K562 (cell line): Measurements from ENCODE around the gene RNU6-7. TPM values are rescaled to one million over a fixed set of nuclear protein-coding genes. Genes with fewer than 3 reads are reported as not detected.
A peak's percentile ranks its signal among the peaks of the same experiment; 100 is the strongest.

ENCODE experiments used
- ATAC-seq: fragments of 200-7000 bp; cut with Tn5 transposase; 3 replicates; pipeline ENCODE4 v1.9.1; 2020; ENCODE audit warnings: moderate library complexity
- BruUV-seq: library from RNA; stranded (reverse); fragments of 400-500 nt; replicated peaks from 2 replicates; lab custom pipeline; 2021; lab: Mats Ljungman, UMichigan
- CTCF ChIA-PET: fragments of 300-600 bp; formaldehyde crosslinking; extraction: SDS; loops from one replicate; lab custom pipeline; 2021; ENCODE audit warnings: low intra/inter-chr PET ratio; lab: Yijun Ruan, JAX
- POLR2A ChIA-PET: fragments of 300-600, 350-650 bp; sonication (Branson Sonifier 250); formaldehyde crosslinking; extraction: SDS; loops from one replicate; lab custom pipeline; 2021; ENCODE audit warnings: antibody characterized with exemption, inconsistent platforms; lab: Yijun Ruan, JAX
- DNase-seq, 4 experiments: peaks; one replicate each; pipeline versions ENCODE4 v3.0.0 to v3.0.0-alpha.2; 2011 to 2018; ENCODE audit warnings: low spot score in 3 of 4, mixed read lengths in 3 of 4; ENCODE audit errors: extremely low read depth in 1 of 4
- FAIRE-seq: peaks from 2 replicates; lab custom pipeline; 2011; peaks lifted over from hg19 to GRCh38; lab: Jason Lieb, UNC
- H2AFZ ChIP-seq: 2 replicates; pipeline ENCODE4 v1.6.0; 2011; ENCODE audit warnings: low read depth, low read length, control low read depth, inconsistent platforms
- H3K27ac ChIP-seq: fragments of 200-600 bp; 3 replicates; pipeline ENCODE4 v1.8.0; 2011; ENCODE audit warnings: low read depth, mild to moderate bottlenecking, control low read depth, inconsistent platforms, low read length, moderate library complexity, mixed read lengths; ENCODE audit errors: extremely low read depth
- H3K27me3 ChIP-seq, 2 experiments: fragments of 300-600 bp in 1 of 2; 2 replicates in 1 of 2; 3 replicates in 1 of 2; pipeline versions ENCODE4 v1.6.0 to v1.8.0; 2011; ENCODE audit warnings: inconsistent platforms in 2 of 2, low read length in 2 of 2, mild to moderate bottlenecking in 1 of 2, mixed read lengths in 1 of 2, moderate library complexity in 1 of 2; ENCODE audit not compliant: control insufficient read depth in 2 of 2, insufficient read depth in 2 of 2
- H3K36me3 ChIP-seq: fragments of 300-600 bp; 3 replicates; pipeline ENCODE4 v1.8.0; 2011; ENCODE audit warnings: mild to moderate bottlenecking, low read length, inconsistent platforms; ENCODE audit not compliant: control insufficient read depth, insufficient read depth
- H3K4me1 ChIP-seq, 2 experiments: fragments of 200-600 bp in 1 of 2; replicated peaks in 1 of 2; 2 replicates in 1 of 2; 3 replicates in 1 of 2; pipeline versions ENCODE4 v1.5.1 to v1.8.0; 2011; ENCODE audit warnings: inconsistent platforms in 2 of 2, low read length in 2 of 2, mild to moderate bottlenecking in 1 of 2, mixed read lengths in 1 of 2, moderate library complexity in 1 of 2; ENCODE audit not compliant: control insufficient read depth in 2 of 2, insufficient read depth in 2 of 2
- H3K4me2 ChIP-seq: 2 replicates; pipeline ENCODE4 v1.6.1; 2011; ENCODE audit warnings: low read length, control low read depth, inconsistent platforms, mixed read lengths; ENCODE audit not compliant: insufficient read depth
- H3K4me3 ChIP-seq: fragments of 200-600 bp; sonication (generic), shearing (Covaris generic); 2 replicates; pipeline ENCODE4 v1.5.1; 2016; ENCODE audit warnings: control low read depth, inconsistent platforms
- H3K79me2 ChIP-seq: fragments of 200-600 bp; 3 replicates; pipeline ENCODE4 v1.8.0; 2011; ENCODE audit warnings: low read length, inconsistent platforms; ENCODE audit not compliant: control insufficient read depth, insufficient read depth
- H3K9ac ChIP-seq, 2 experiments: 2 replicates each; pipeline versions ENCODE4 v1.6.0 to v1.6.1; 2011; ENCODE audit warnings: low read depth in 2 of 2, low read length in 2 of 2, control low read depth in 1 of 2, inconsistent platforms in 1 of 2, mild to moderate bottlenecking in 1 of 2, mixed read lengths in 1 of 2; ENCODE audit not compliant: insufficient read depth in 1 of 2
- H3K9me1 ChIP-seq: one replicate; pipeline ENCODE4 v1.6.0; 2011; ENCODE audit warnings: inconsistent platforms, mild to moderate bottlenecking, low read length, moderate library complexity; ENCODE audit not compliant: control insufficient read depth, insufficient read depth
- H3K9me3 ChIP-seq: replicated peaks from 2 replicates; pipeline ENCODE4 v1.5.1; 2011; ENCODE audit warnings: low read depth, low read length, inconsistent platforms; ENCODE audit not compliant: control insufficient read depth, insufficient read depth
- H4K20me1 ChIP-seq: replicated peaks from 2 replicates; pipeline ENCODE4 v1.6.1; 2011; ENCODE audit warnings: low read length, inconsistent platforms, mixed read lengths; ENCODE audit not compliant: control insufficient read depth, insufficient read depth
- BRF2 ChIP-seq: IDR thresholded peaks from 3 replicates; pipeline ENCODE4 v1.6.1; 2011; ENCODE audit warnings: borderline replicate concordance, mild to moderate bottlenecking; ENCODE audit not compliant: insufficient read length, insufficient read depth
- CBX8 ChIP-seq: fragments of 200-600 bp; sonication (generic); IDR thresholded peaks from 2 replicates; pipeline ENCODE4 v1.6.1; 2012; ENCODE audit warnings: borderline replicate concordance, mixed run types, low read depth, mild to moderate bottlenecking, moderate library complexity, mixed read lengths, low read length, control low read depth, inconsistent platforms; ENCODE audit not compliant: poor library complexity, severe bottlenecking; ENCODE audit errors: extremely low read depth
- CC2D1A ChIP-seq: fragments of 450-650 bp; IDR thresholded peaks from 2 replicates; pipeline ENCODE4 v1.6.1; 2017; ENCODE audit warnings: mild to moderate bottlenecking
- EHMT2 ChIP-seq: fragments of 450-650 bp; IDR thresholded peaks from 2 replicates; pipeline ENCODE4 v1.6.1; 2018; ENCODE audit warnings: antibody characterized with exemption
- HINFP ChIP-seq: fragments of 450-650 bp; conservative IDR thresholded peaks from 2 replicates; pipeline ENCODE4 v1.6.1; 2016; ENCODE audit warnings: missing genetic modification characterization, low read depth, mild to moderate bottlenecking, control low read depth, missing compliant biosample characterization
- KLF13 ChIP-seq: fragments of 450-650 bp; IDR thresholded peaks from 2 replicates; pipeline ENCODE4 v1.6.1; 2016; ENCODE audit warnings: missing genetic modification characterization, low read depth, mild to moderate bottlenecking, missing compliant biosample characterization, moderate library complexity, borderline replicate concordance
- MEIS2 ChIP-seq: fragments of 450-650 bp; IDR thresholded peaks from 2 replicates; pipeline ENCODE4 v1.6.1; 2014; ENCODE audit warnings: mild to moderate bottlenecking; ENCODE audit not compliant: partially characterized antibody
- NBN ChIP-seq: fragments of 450-650 bp; IDR thresholded peaks from 2 replicates; pipeline ENCODE4 v1.6.1; 2016; ENCODE audit warnings: low read depth, mild to moderate bottlenecking
- NFIC ChIP-seq: fragments of 450-650 bp; IDR thresholded peaks from 2 replicates; pipeline ENCODE4 v1.6.1; 2017; ENCODE audit warnings: mild to moderate bottlenecking, inconsistent platforms
- NRF1 ChIP-seq, 2 experiments: fragments of 450-650 bp; IDR thresholded peaks in 1 of 2; conservative IDR thresholded peaks in 1 of 2; 2 replicates each; pipeline ENCODE4 v1.6.1; 2014; ENCODE audit warnings: mild to moderate bottlenecking in 2 of 2
- OTX1 ChIP-seq: fragments of 450-650 bp; formaldehyde crosslinking; IDR thresholded peaks from 2 replicates; pipeline ENCODE4 v1.4.0; 2022; ENCODE audit warnings: mild to moderate bottlenecking
- PHF21A ChIP-seq: fragments of 450-650 bp; IDR thresholded peaks from 2 replicates; pipeline ENCODE4 v1.6.1; 2017; ENCODE audit warnings: low read depth, borderline replicate concordance
- RCOR1 ChIP-seq, 2 experiments: IDR thresholded peaks; 2 replicates each; pipeline ENCODE4 v1.6.1; 2012; ENCODE audit warnings: low read depth in 2 of 2, low read length in 2 of 2, borderline replicate concordance in 1 of 2, improper control_type of control experiment in 1 of 2
- SIN3A ChIP-seq, 2 experiments: fragments of 150-350 bp in 1 of 2; IDR thresholded peaks; 2 replicates each; pipeline ENCODE4 v1.6.1; 2011 to 2016; ENCODE audit warnings: borderline replicate concordance in 2 of 2, low read depth in 2 of 2, low read length in 2 of 2, mild to moderate bottlenecking in 2 of 2, moderate library complexity in 2 of 2; ENCODE audit not compliant: control insufficient read depth in 1 of 2
- SMAD4 ChIP-seq: fragments of 250-450 bp; sonication (Bioruptor Pico); conservative IDR thresholded peaks from 2 replicates; pipeline ENCODE4 v1.8.0; 2021; ENCODE audit warnings: inconsistent platforms, mild to moderate bottlenecking, moderate library complexity
- STAT5B ChIP-seq: fragments of 250-450 bp; sonication (Bioruptor Pico); IDR thresholded peaks from 2 replicates; pipeline ENCODE4 v1.8.0; 2021; ENCODE audit warnings: mild to moderate bottlenecking, inconsistent platforms
- ZBTB7A ChIP-seq: IDR thresholded peaks from 2 replicates; pipeline ENCODE4 v1.6.1; 2011; ENCODE audit warnings: low read depth, mild to moderate bottlenecking, low read length, moderate library complexity, borderline replicate concordance; ENCODE audit not compliant: control insufficient read depth
- WGBS: fragments of 100-300 bp; shearing (Covaris generic); methylation state at CpG from one replicate; pipeline ENCODE4 v1.1.6; 2016; ENCODE audit warnings: low coverage, mixed read lengths; ENCODE audit not compliant: insufficient coverage; ENCODE audit errors: missing lambda C conversion rate; 5-methylcytosine and 5-hydroxymethylcytosine counted together
- in situ Hi-C: fragments of 300-500 bp; cut with MboI; formaldehyde crosslinking; loops from 4 replicates; pipeline ENCODE4 v1.15.0; 2018; ENCODE audit warnings: inconsistent platforms, mixed read lengths
- intact Hi-C: fragments of 100-400 bp; cut with micrococcal nuclease; formaldehyde crosslinking; loops from 2 replicates; pipeline ENCODE4 v1.14.2; 2022
- polyA plus RNA-seq, 8 experiments: library from polyadenylated mRNA; depleted of rRNA in 4 of 8; stranded (reverse) in 5 of 8; unstranded in 3 of 8; fragments of >200 nt; fragmentation: Nextera tagmentation in 2 of 8; fragmentation: Illumina TruSeq in 1 of 8; extraction: Ambion mirVana in 2 of 8; extraction: Trizol in 1 of 8; gene quantifications; 2 replicates each; pipeline versions ENCODE4 v1.2.1 to v1.2.3, GENCODE V29; 2011 to 2014; ENCODE audit warnings: inconsistent platforms in 1 of 8, missing spikeins in 1 of 8
- total RNA-seq, 7 experiments: library from RNA; depleted of rRNA in 6 of 7; stranded (reverse); fragments of >200 nt in 6 of 7; fragmentation: Illumina TruSeq in 2 of 7; extraction: Trizol in 2 of 7; gene quantifications; 2 replicates each; pipeline versions ENCODE4 v1.2.1 to v1.2.3, GENCODE V29; 2011 to 2021; ENCODE audit warnings: low replicate concordance in 1 of 7

RNU6-7 gene
- total and polyA plus RNA-seq, 9 of the 15 experiments (the other 6 are each of a cell fraction or from before 2014, with no cell fraction given) = not detected

GRCh38 chr14:32201193-32201815 lies 541 bp upstream of the RNU6-7 start:
- intact Hi-C loops (no loop called here), in situ Hi-C loops (loop anchor here (5.0 kb wide), 1 partner anchor 119 kb away; no protein-coding TSS in a partner anchor)
- H3K27ac ChIP-seq = peak overlapping the region; percentile 32
- H3K4me1 ChIP-seq = peaks cover 3 to 8% of the 10 kb centered on the region in 2 experiments; a peak in 3 of 5 replicates
- BruUV-seq = no TSS peak
- 1% methylated on average over 29 of the region's 46 CpGs for WGBS
- H3K9me1 ChIP-seq = no peaks in the 10 kb centered on the region
- H3K79me2 ChIP-seq = no peaks in the 10 kb centered on the region
- H4K20me1 ChIP-seq = no peaks in the 10 kb centered on the region
- ATAC-seq = peak; percentile 91
- H3K4me2 ChIP-seq = peak overlapping the region; percentile 91
- H3K9me3 ChIP-seq = no peaks in the 10 kb centered on the region
- ChIA-PET POLR2A (interaction anchor here (0.6 kb wide), 1 partner anchor 199 kb away, joined by 3 read pairs; no protein-coding TSS in a partner anchor), CTCF (no interaction called here)
- FAIRE-seq = peak; percentile 80
- peak overlapping the region; percentile 85 to 92 for H3K9ac ChIP-seq
- H3K4me3 ChIP-seq = peak overlapping the region; percentile 62
- DNase-seq = peak; percentile 77 to 91 (median 84)
- no peaks in the 10 kb centered on the region for H3K27me3 ChIP-seq
- no peaks in the 10 kb centered on the region for H3K36me3 ChIP-seq
- peak overlapping the region; percentile 97 for H2AFZ ChIP-seq
- TF ChIP-seq KLF13 (tag) (peak; percentile 92), PHF21A (peak; percentile 59; the same call in 1 of the 2 replicates), SIN3A (IDR thresholded peaks at IDR 0.05; ENCODE audit: borderline replicate concordance in 2 of 2, control insufficient read depth in 1 of 2, low read depth in 2 of 2, low read length in 2 of 2) (no peak), NFIC (peak; percentile 53), SMAD4 (CRISPR knock-in tag) (0 out of 2 replicates have a peak, but pooled peaks have one; percentile 32), ZBTB7A (peak; percentile 44; the same call in 1 of the 2 replicates), CC2D1A (peak; percentile 36; the same call in 1 of the 2 replicates), MEIS2 (peak; percentile 32), NBN (no peak), OTX1 (no peak), RCOR1 (IDR thresholded peaks at IDR 0.05; ENCODE audit: borderline replicate concordance in 1 of 2, low read depth in 2 of 2, low read length in 2 of 2) (peak in 1 of 2 experiments; percentile 5; a peak in 1 of 4 replicates), EHMT2 (peak; percentile 50; the same call in 1 of the 2 replicates), STAT5B (CRISPR knock-in tag) (no peak), NRF1 (conservative IDR thresholded peaks at IDR 0.05 in 1 of 2, IDR thresholded peaks at IDR 0.05 in 1 of 2) (peak; percentile 91 to 93), HINFP (tag) (peak; percentile 58; the same call in 1 of the 2 replicates), CBX8 (no peak), BRF2 (no peak)
